Measurements from ENCODE around the gene NTF3.

DNA sequence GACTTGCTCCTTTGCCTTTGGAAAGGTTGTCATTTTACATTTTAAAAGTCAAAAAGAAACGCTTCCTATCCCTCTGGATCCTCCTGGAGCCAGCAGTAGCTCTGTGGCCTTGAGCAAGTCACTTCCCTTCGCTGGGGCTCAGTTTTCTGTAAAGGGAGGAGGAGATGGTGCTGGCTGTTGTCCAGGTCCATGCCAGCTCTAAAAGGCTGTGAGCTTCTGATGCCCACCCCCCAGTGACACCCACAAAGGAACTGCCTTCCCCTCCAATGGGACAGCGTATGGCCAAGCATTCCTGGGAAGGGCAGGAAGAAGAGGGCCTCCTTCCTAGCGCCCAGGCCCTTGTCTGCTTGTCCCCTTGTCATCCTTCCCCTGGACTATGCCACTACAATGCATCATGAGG lies 81.5 kb downstream of the NTF3 start:
- TF ChIP-seq CTCF (IDR thresholded peaks at IDR 0.05) = no peak
- no peak for TF ChIP-seq ZFX (IDR thresholded peaks at IDR 0.05; ENCODE audit: borderline replicate concordance)

Measured in 22Rv1 (cell line).